Loucy (cell line): ENCODE measurements around the gene MT2A.
"Not testable (repeated sequence)": the region's sequence is repeated elsewhere in the genome, so short reads cannot be mapped to it uniquely, and the experiment has no call there.

Experiments used
- H2AFZ ChIP-seq: fragments of 200-600 bp; sonication (generic); 2 replicates; pipeline ENCODE4 v1.6.0; 2016; ENCODE audit warnings: antibody characterized with exemption, mild to moderate bottlenecking, low read length, moderate library complexity
- H3F3A ChIP-seq: fragments of 200-600 bp; 2 replicates; pipeline ENCODE4 v1.6.0; 2016; ENCODE audit warnings: antibody characterized with exemption, low read depth, mild to moderate bottlenecking
- H3K27me3 ChIP-seq: fragments of 200-600 bp; sonication (generic); 2 replicates; pipeline ENCODE4 v1.6.1; 2014; ENCODE audit warnings: low read length, mild to moderate bottlenecking; ENCODE audit not compliant: insufficient read depth, poor library complexity, severe bottlenecking
- H3K36me3 ChIP-seq: fragments of 200-600 bp; sonication (generic); 2 replicates; pipeline ENCODE4 v1.6.1; 2016; ENCODE audit warnings: low read length; ENCODE audit not compliant: insufficient read depth
- H3K4me1 ChIP-seq: fragments of 200-600 bp; sonication (generic); 2 replicates; pipeline ENCODE4 v1.5.1; 2014; ENCODE audit warnings: low read length, mild to moderate bottlenecking; ENCODE audit not compliant: insufficient read depth, poor library complexity, severe bottlenecking
- H3K4me2 ChIP-seq: fragments of 200-600 bp; sonication (generic); 2 replicates; pipeline ENCODE4 v1.6.0; 2014; ENCODE audit warnings: antibody characterized with exemption, low read length, low read depth, mild to moderate bottlenecking; ENCODE audit not compliant: poor library complexity, severe bottlenecking
- H3K4me3 ChIP-seq: fragments of 200-600 bp; sonication (generic); 2 replicates; pipeline ENCODE4 v1.5.1; 2014; ENCODE audit warnings: low read length, mild to moderate bottlenecking, mixed read lengths; ENCODE audit not compliant: poor library complexity, severe bottlenecking
- H3K79me2 ChIP-seq: fragments of 200-600 bp; sonication (generic); 2 replicates; pipeline ENCODE4 v1.6.1; 2014; ENCODE audit warnings: low read length; ENCODE audit not compliant: insufficient read depth
- H3K9ac ChIP-seq: fragments of 200-600 bp; sonication (generic); 2 replicates; pipeline ENCODE4 v1.6.0; 2014; ENCODE audit warnings: mild to moderate bottlenecking, low read depth, low read length, moderate library complexity; ENCODE audit not compliant: poor library complexity, severe bottlenecking
- H3K9me2 ChIP-seq: fragments of 200-600 bp; sonication (generic); replicated peaks from 2 replicates; pipeline ENCODE4 v1.6.1; 2016; ENCODE audit warnings: low read depth, low read length, mixed read lengths
- H3K9me3 ChIP-seq: fragments of 200-600 bp; sonication (generic); 2 replicates; pipeline ENCODE4 v1.6.1; 2014; ENCODE audit warnings: mild to moderate bottlenecking, antibody characterized with exemption, low read length, low read depth; ENCODE audit not compliant: insufficient read depth
- H4K20me1 ChIP-seq: fragments of 200-600 bp; sonication (generic); 2 replicates; pipeline ENCODE4 v1.6.0; 2014; ENCODE audit warnings: antibody characterized with exemption, low read length, mild to moderate bottlenecking; ENCODE audit not compliant: insufficient read depth, poor library complexity, severe bottlenecking
- EZH2phosphoT487 ChIP-seq: fragments of 200-600 bp; IDR thresholded peaks from 2 replicates; pipeline ENCODE4 v1.6.1; 2018; ENCODE audit warnings: antibody characterized with exemption, mild to moderate bottlenecking, moderate library complexity, borderline replicate concordance
- TF ChIP-seq, protein P1 (sequence below): fragments of 200-600 bp; sonication (generic); conservative IDR thresholded peaks from 2 replicates; pipeline ENCODE4 v1.5.1; 2014; ENCODE audit warnings: mild to moderate bottlenecking, antibody characterized with exemption, low read length

Gene MT2A

GRCh38 chr16:56577300-56577625 lies 31.1 kb upstream of the MT2A start:
- H3K79me2 ChIP-seq, result no peaks in the 10 kb centered on the region
- 0 out of 2 replicates have a peak overlapping the region, but pooled peaks have one; percentile 59 for H2AFZ ChIP-seq
- H3K4me1 ChIP-seq, result no peaks in the 10 kb centered on the region
- no peaks in the 10 kb centered on the region for H3K36me3 ChIP-seq
- no peak overlapping the region for H3K9ac ChIP-seq
- no peak overlapping the region for H3K4me3 ChIP-seq
- no peaks in the 10 kb centered on the region for H3F3A ChIP-seq
- H3K27me3 ChIP-seq, result no peaks in the 10 kb centered on the region
- no peak overlapping the region for H3K4me2 ChIP-seq
- peaks cover 3% of the 10 kb centered on the region; the same call in 1 of the 2 replicates for H3K9me3 ChIP-seq
- no peaks in the 10 kb centered on the region for H3K9me2 ChIP-seq
- no peaks in the 10 kb centered on the region for H4K20me1 ChIP-seq
- TF ChIP-seq EZH2phosphoT487, result no peak
- TF ChIP-seq, protein P1, sequence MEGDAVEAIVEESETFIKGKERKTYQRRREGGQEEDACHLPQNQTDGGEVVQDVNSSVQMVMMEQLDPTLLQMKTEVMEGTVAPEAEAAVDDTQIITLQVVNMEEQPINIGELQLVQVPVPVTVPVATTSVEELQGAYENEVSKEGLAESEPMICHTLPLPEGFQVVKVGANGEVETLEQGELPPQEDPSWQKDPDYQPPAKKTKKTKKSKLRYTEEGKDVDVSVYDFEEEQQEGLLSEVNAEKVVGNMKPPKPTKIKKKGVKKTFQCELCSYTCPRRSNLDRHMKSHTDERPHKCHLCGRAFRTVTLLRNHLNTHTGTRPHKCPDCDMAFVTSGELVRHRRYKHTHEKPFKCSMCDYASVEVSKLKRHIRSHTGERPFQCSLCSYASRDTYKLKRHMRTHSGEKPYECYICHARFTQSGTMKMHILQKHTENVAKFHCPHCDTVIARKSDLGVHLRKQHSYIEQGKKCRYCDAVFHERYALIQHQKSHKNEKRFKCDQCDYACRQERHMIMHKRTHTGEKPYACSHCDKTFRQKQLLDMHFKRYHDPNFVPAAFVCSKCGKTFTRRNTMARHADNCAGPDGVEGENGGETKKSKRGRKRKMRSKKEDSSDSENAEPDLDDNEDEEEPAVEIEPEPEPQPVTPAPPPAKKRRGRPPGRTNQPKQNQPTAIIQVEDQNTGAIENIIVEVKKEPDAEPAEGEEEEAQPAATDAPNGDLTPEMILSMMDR, result no peak

DNA sequence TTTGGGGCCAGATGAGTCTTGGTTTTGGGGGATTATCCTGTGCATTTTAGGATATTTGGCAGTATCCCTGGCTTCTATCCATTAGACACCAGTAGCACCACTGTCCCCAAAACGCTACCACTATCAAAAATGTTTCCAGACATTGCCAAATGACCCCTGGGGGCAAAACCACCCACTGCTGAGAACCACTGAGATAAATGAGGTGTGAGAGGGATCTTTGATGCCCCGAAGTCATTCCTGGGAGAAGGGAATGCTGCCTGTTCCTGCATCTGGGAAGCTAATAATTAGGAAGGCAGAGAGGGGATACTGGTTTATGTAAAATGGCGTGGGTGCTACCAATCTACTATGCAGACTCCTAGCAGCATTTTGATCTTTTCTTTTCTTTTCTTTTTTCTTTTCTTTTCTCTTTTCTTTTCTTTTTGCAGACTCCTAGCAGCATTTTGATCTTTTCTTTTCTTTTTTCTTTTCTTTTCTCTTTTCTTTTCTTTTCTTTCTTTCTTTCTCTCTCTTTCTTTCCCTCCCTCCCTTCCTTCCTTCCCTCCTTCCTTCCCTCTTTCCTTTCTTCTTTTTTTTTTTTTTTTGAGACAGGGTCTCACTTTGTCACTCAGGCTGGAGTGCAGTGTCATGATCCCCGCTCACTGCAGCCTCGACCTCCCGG lies 27.9 kb upstream of the MT2A start:
- Histone ChIP-seq H3K4me2 (no peak overlapping the region), H3K9me3 (no peaks in the 10 kb centered on the region), H3K36me3 (no peaks in the 10 kb centered on the region), H3F3A (no peaks in the 10 kb centered on the region), H3K9ac (no peak overlapping the region), H3K79me2 (no peaks in the 10 kb centered on the region), H3K4me1 (no peaks in the 10 kb centered on the region), H3K9me2 (no peaks in the 10 kb centered on the region), H2AFZ (no peak overlapping the region), H3K27me3 (no peaks in the 10 kb centered on the region), H4K20me1 (no peaks in the 10 kb centered on the region), H3K4me3 (no peak overlapping the region)
- TF ChIP-seq, protein P1, result no peak
- no peak for TF ChIP-seq EZH2phosphoT487

- not testable (repeated sequence) for H3K4me2 ChIP-seq, H3K4me1 ChIP-seq, H2AFZ ChIP-seq, H3K9me3 ChIP-seq, H4K20me1 ChIP-seq, H3K9ac ChIP-seq, H3K79me2 ChIP-seq, H3K36me3 ChIP-seq, H3K27me3 ChIP-seq, H3K9me2 ChIP-seq, H3F3A ChIP-seq, H3K4me3 ChIP-seq
Observed at GRCh38 chr16:56582911-56583310, 25.5 kb upstream of the MT2A start.
